Lower leg skin (tissue), 3 donors: ENCODE measurements around the gene APOBEC4.

ENCODE experiments used
- CTCF ChIP-seq, 3 donors: fragments of 450-650 bp; IDR thresholded peaks; one replicate each; pipeline ENCODE4 v1.5.1; 2016; ENCODE audit warnings: antibody characterized with exemption in 3 of 3, mild to moderate bottlenecking in 3 of 3, moderate library complexity in 2 of 3
- POLR2A ChIP-seq, 2 donors: fragments of 450-650 bp; IDR thresholded peaks; one replicate each; pipeline ENCODE4 v1.6.1; 2016 to 2017; ENCODE audit warnings: antibody characterized with exemption in 2 of 2, mild to moderate bottlenecking in 1 of 2, moderate library complexity in 1 of 2

- no peak for TF ChIP-seq POLR2A (IDR thresholded peaks at IDR 0.05)
- no peak for TF ChIP-seq CTCF (IDR thresholded peaks at IDR 0.05)
Measured at GRCh38 chr1:183653876-183654451, 848 bp upstream of the APOBEC4 start.
